WTC11 (cell line): ENCODE measurements around the gene PSD4. TPM values are rescaled to one million over a fixed set of nuclear protein-coding genes. Genes with fewer than 3 reads are reported as not detected.

Experiments
- AFF4 ChIP-seq: sonication (generic); formaldehyde crosslinking; IDR thresholded peaks from 2 replicates; pipeline ENCODE4 v1.8.1; 2023; ENCODE audit warnings: mild to moderate bottlenecking, missing genetic modification reagents, borderline replicate concordance
- CBFB ChIP-seq: sonication (generic); formaldehyde crosslinking; IDR thresholded peaks from 2 replicates; pipeline ENCODE4 v1.8.1; 2022; ENCODE audit warnings: mild to moderate bottlenecking, low read depth, missing genetic modification reagents
- CREM ChIP-seq: sonication (generic); formaldehyde crosslinking; IDR thresholded peaks from 2 replicates; pipeline ENCODE4 v1.8.1; 2022; ENCODE audit warnings: mild to moderate bottlenecking, missing genetic modification reagents, moderate library complexity
- ESRRA ChIP-seq: sonication (generic); formaldehyde crosslinking; IDR thresholded peaks from 2 replicates; pipeline ENCODE4 v1.8.1; 2022; ENCODE audit warnings: mild to moderate bottlenecking, missing genetic modification reagents, borderline replicate concordance
- ETV6 ChIP-seq: sonication (generic); formaldehyde crosslinking; IDR thresholded peaks from 2 replicates; pipeline ENCODE4 v1.8.1; 2022; ENCODE audit warnings: mild to moderate bottlenecking, missing genetic modification reagents
- FOXJ3 ChIP-seq: sonication (generic); formaldehyde crosslinking; IDR thresholded peaks from 2 replicates; pipeline ENCODE4 v1.9.0; 2021; ENCODE audit warnings: missing genetic modification reagents, mild to moderate bottlenecking, borderline replicate concordance
- GTF2I ChIP-seq: fragments of 250-450 bp; sonication (Bioruptor Pico); conservative IDR thresholded peaks from 2 replicates; pipeline ENCODE4 v1.4.0; 2021; ENCODE audit warnings: mild to moderate bottlenecking
- KAT7 ChIP-seq: sonication (generic); formaldehyde crosslinking; IDR thresholded peaks from 2 replicates; pipeline ENCODE4 v1.8.1; 2023; ENCODE audit warnings: missing genetic modification reagents, mild to moderate bottlenecking, borderline replicate concordance
- MYBL2 ChIP-seq: sonication (generic); formaldehyde crosslinking; IDR thresholded peaks from 2 replicates; pipeline ENCODE4 v1.8.1; 2023; ENCODE audit warnings: mild to moderate bottlenecking, moderate library complexity, missing genetic modification reagents
- NFE2L1 ChIP-seq: sonication (generic); formaldehyde crosslinking; IDR thresholded peaks from 2 replicates; pipeline ENCODE4 v1.8.1; 2023; ENCODE audit warnings: missing genetic modification reagents
- NR2C2 ChIP-seq: sonication (generic); formaldehyde crosslinking; IDR thresholded peaks from 2 replicates; pipeline ENCODE4 v1.8.0; 2022; ENCODE audit warnings: mild to moderate bottlenecking, missing genetic modification reagents
- PRDM15 ChIP-seq: sonication (generic); formaldehyde crosslinking; IDR thresholded peaks from 2 replicates; pipeline ENCODE4 v1.8.0; 2022; ENCODE audit warnings: missing genetic modification reagents
- PRRX2 ChIP-seq: fragments of 250-450 bp; sonication (Bioruptor Pico); IDR thresholded peaks from 2 replicates; pipeline ENCODE4 v1.8.0; 2021; ENCODE audit warnings: mild to moderate bottlenecking
- RORB ChIP-seq: fragments of 250-450 bp; sonication (Bioruptor Pico); IDR thresholded peaks from 2 replicates; pipeline ENCODE4 v1.9.0; 2021; ENCODE audit warnings: mild to moderate bottlenecking
- SMAD4 ChIP-seq: sonication (generic); formaldehyde crosslinking; IDR thresholded peaks from 2 replicates; pipeline ENCODE4 v1.8.0; 2022; ENCODE audit warnings: mild to moderate bottlenecking, missing genetic modification reagents
- TEAD1 ChIP-seq: sonication (generic); formaldehyde crosslinking; IDR thresholded peaks from 2 replicates; pipeline ENCODE4 v1.8.0; 2022; ENCODE audit warnings: mild to moderate bottlenecking, missing genetic modification reagents
- ZNF423 ChIP-seq: fragments of 250-450 bp; sonication (Bioruptor Pico); IDR thresholded peaks from 2 replicates; pipeline ENCODE4 v2.1.2; 2022; ENCODE audit warnings: mild to moderate bottlenecking, moderate library complexity
- ZNF532 ChIP-seq: fragments of 250-450 bp; sonication (Bioruptor Pico); IDR thresholded peaks from 2 replicates; pipeline ENCODE4 v1.9.0; 2021; ENCODE audit warnings: mild to moderate bottlenecking, borderline replicate concordance
- total RNA-seq: library from RNA; stranded (reverse); gene quantifications from 3 replicates; pipeline ENCODE4 v1.2.3, GENCODE V29; 2021
- TF ChIP-seq, protein P1 (sequence below): fragments of 250-450 bp; sonication (Bioruptor Pico); IDR thresholded peaks from 2 replicates; pipeline ENCODE4 v1.9.0; 2021; ENCODE audit warnings: mild to moderate bottlenecking
- TF ChIP-seq, protein P2 (sequence below): sonication (generic); formaldehyde crosslinking; IDR thresholded peaks from 2 replicates; pipeline ENCODE4 v1.8.1; 2022; ENCODE audit warnings: low read depth, missing genetic modification reagents, borderline replicate concordance
- TF ChIP-seq, protein P3 (sequence below): sonication (generic); formaldehyde crosslinking; IDR thresholded peaks from 2 replicates; pipeline ENCODE4 v1.8.0; 2023; ENCODE audit warnings: mild to moderate bottlenecking, missing genetic modification reagents
- TF ChIP-seq, protein P4 (sequence below): sonication (generic); formaldehyde crosslinking; conservative IDR thresholded peaks from 2 replicates; pipeline ENCODE4 v1.8.1; 2022; ENCODE audit warnings: mild to moderate bottlenecking, missing genetic modification reagents

The PSD4 gene
- total RNA-seq, 1 experiment from 2014 or later, result 1.5 TPM

DNA sequence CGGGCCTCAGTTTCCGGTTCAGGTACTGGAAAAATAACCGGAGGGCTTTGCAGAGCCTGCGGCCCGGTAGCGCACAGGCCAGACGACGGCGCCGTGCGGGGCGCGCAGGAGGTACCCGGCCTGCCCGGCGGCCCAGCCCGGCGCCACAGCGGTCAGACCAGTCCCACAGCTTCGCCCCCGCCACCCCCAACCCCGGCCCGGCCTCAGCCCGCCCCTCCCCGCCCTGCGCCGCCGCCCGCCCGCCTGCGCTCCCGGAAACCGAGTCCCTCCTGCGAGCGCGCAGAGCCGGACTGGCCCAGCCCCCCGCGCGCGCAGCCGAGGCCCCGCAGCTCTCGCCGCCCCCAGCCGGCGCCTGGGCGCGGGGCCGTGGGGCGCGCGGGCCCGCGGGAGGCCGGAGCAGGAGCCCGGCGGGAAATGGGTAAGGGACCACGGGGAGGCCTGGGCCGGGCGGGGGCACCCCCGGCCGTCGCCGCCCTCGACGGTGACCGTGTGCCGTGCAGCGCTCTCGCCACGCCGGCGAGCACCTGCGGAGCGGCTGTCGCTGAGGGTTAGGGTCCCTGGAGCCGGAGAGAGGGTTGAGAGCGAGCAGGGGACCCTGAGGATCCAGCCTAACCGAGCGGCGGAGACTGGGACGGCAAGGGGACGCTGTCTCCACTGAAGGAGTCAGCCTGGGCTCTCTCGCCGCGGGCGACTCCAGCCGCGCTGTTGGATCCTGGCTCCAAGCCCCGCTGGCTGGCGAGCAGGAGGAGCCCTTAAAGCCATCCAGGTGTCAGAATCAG lies 16.5 kb upstream of the PSD4 start (continued):
- TF ChIP-seq ZNF532 (CRISPR knock-in tag), result no peak
- TF ChIP-seq, protein P1, sequence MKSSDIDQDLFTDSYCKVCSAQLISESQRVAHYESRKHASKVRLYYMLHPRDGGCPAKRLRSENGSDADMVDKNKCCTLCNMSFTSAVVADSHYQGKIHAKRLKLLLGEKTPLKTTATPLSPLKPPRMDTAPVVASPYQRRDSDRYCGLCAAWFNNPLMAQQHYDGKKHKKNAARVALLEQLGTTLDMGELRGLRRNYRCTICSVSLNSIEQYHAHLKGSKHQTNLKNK, result no peak
- TF ChIP-seq FOXJ3, result no peak
- peak; percentile 27; the same call in 1 of the 2 replicates for TF ChIP-seq TEAD1 (CRISPR knock-in tag)
- TF ChIP-seq SMAD4 (CRISPR knock-in tag), result no peak
- TF ChIP-seq GTF2I, result no peak
- TF ChIP-seq, protein P2, sequence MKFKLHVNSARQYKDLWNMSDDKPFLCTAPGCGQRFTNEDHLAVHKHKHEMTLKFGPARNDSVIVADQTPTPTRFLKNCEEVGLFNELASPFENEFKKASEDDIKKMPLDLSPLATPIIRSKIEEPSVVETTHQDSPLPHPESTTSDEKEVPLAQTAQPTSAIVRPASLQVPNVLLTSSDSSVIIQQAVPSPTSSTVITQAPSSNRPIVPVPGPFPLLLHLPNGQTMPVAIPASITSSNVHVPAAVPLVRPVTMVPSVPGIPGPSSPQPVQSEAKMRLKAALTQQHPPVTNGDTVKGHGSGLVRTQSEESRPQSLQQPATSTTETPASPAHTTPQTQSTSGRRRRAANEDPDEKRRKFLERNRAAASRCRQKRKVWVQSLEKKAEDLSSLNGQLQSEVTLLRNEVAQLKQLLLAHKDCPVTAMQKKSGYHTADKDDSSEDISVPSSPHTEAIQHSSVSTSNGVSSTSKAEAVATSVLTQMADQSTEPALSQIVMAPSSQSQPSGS (CRISPR knock-in tag), result no peak
- no peak for TF ChIP-seq NR2C2 (CRISPR knock-in tag)
- no peak for TF ChIP-seq MYBL2 (CRISPR knock-in tag)
- TF ChIP-seq, protein P3, sequence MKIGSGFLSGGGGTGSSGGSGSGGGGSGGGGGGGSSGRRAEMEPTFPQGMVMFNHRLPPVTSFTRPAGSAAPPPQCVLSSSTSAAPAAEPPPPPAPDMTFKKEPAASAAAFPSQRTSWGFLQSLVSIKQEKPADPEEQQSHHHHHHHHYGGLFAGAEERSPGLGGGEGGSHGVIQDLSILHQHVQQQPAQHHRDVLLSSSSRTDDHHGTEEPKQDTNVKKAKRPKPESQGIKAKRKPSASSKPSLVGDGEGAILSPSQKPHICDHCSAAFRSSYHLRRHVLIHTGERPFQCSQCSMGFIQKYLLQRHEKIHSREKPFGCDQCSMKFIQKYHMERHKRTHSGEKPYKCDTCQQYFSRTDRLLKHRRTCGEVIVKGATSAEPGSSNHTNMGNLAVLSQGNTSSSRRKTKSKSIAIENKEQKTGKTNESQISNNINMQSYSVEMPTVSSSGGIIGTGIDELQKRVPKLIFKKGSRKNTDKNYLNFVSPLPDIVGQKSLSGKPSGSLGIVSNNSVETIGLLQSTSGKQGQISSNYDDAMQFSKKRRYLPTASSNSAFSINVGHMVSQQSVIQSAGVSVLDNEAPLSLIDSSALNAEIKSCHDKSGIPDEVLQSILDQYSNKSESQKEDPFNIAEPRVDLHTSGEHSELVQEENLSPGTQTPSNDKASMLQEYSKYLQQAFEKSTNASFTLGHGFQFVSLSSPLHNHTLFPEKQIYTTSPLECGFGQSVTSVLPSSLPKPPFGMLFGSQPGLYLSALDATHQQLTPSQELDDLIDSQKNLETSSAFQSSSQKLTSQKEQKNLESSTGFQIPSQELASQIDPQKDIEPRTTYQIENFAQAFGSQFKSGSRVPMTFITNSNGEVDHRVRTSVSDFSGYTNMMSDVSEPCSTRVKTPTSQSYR (CRISPR knock-in tag), result no peak
- no peak for TF ChIP-seq PRRX2 (CRISPR knock-in tag)
- no peak for TF ChIP-seq RORB
- TF ChIP-seq PRDM15, result 0 out of 2 replicates have a peak, but pooled peaks have one; percentile 13
- TF ChIP-seq ZNF423 (CRISPR knock-in tag), result no peak
- no peak for TF ChIP-seq CBFB
- TF ChIP-seq KAT7, result no peak
- TF ChIP-seq AFF4 (CRISPR knock-in tag), result no peak
- TF ChIP-seq CREM (CRISPR knock-in tag), result no peak
- TF ChIP-seq, protein P4, sequence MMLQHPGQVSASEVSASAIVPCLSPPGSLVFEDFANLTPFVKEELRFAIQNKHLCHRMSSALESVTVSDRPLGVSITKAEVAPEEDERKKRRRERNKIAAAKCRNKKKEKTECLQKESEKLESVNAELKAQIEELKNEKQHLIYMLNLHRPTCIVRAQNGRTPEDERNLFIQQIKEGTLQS, result no peak
- TF ChIP-seq ETV6 (CRISPR knock-in tag), result 0 out of 2 replicates have a peak, but pooled peaks have one; percentile 43
- TF ChIP-seq ESRRA (CRISPR knock-in tag), result peak; percentile 49; the same call in 1 of the 2 replicates
- TF ChIP-seq NFE2L1 (CRISPR knock-in tag), result no peak
